GM12878 (cell line): ENCODE measurements around the gene ACTG1. TPM values are rescaled to one million over a fixed set of nuclear protein-coding genes. Genes with fewer than 3 reads are reported as not detected.

Experiments used
- BCL11A ChIP-seq: IDR thresholded peaks from 2 replicates; pipeline ENCODE4 v1.6.1; 2011; ENCODE audit warnings: low read depth, low read length
- EGR1 ChIP-seq, 2 experiments: IDR thresholded peaks; 1 replicate in 1 of 2; 2 replicates in 1 of 2; pipeline ENCODE4 v1.6.1; 2011 to 2012; ENCODE audit warnings: low read depth in 2 of 2, low read length in 2 of 2, borderline replicate concordance in 1 of 2, mild to moderate bottlenecking in 1 of 2, moderate library complexity in 1 of 2
- HDAC2 ChIP-seq: fragments of 200-600 bp; sonication (generic); IDR thresholded peaks from 2 replicates; pipeline ENCODE4 v1.6.1; 2017
- KLF5 ChIP-seq: fragments of 450-650 bp; IDR thresholded peaks from 2 replicates; pipeline ENCODE4 v1.6.1; 2014; ENCODE audit warnings: mild to moderate bottlenecking; ENCODE audit not compliant: partially characterized antibody
- POLR2A ChIP-seq: IDR thresholded peaks from 2 replicates; pipeline ENCODE4 v1.6.1; 2011; ENCODE audit warnings: low read depth, mild to moderate bottlenecking, low read length
- RAD21 ChIP-seq: IDR thresholded peaks from 2 replicates; pipeline ENCODE4 v1.6.1; 2011; ENCODE audit warnings: mild to moderate bottlenecking, low read depth, low read length, moderate library complexity; ENCODE audit not compliant: insufficient read depth
- RB1 ChIP-seq: fragments of 450-650 bp; formaldehyde crosslinking; IDR thresholded peaks from 2 replicates; pipeline ENCODE4 v1.6.1; 2017; ENCODE audit warnings: mild to moderate bottlenecking, borderline replicate concordance
- RCOR1 ChIP-seq: conservative IDR thresholded peaks from 2 replicates; pipeline ENCODE4 v1.6.1; 2012; ENCODE audit warnings: low read depth, low read length, improper control_type of control experiment
- TCF3 ChIP-seq: IDR thresholded peaks from 2 replicates; pipeline ENCODE4 v1.6.1; 2012; ENCODE audit warnings: low read depth, mild to moderate bottlenecking, low read length, borderline replicate concordance; ENCODE audit not compliant: insufficient read depth
- ZBTB33 ChIP-seq: fragments of 450-650 bp; IDR thresholded peaks from 2 replicates; pipeline ENCODE4 v1.6.1; 2017; ENCODE audit warnings: mild to moderate bottlenecking
- ZNF592 ChIP-seq: fragments of 450-650 bp; IDR thresholded peaks from 2 replicates; pipeline ENCODE4 v1.6.1; 2017; ENCODE audit warnings: mild to moderate bottlenecking, moderate library complexity
- ZNF622 ChIP-seq: fragments of 450-650 bp; IDR thresholded peaks from 2 replicates; pipeline ENCODE4 v1.6.1; 2017; ENCODE audit warnings: mild to moderate bottlenecking, inconsistent platforms
- polyA plus RNA-seq, 11 experiments: library from polyadenylated mRNA; depleted of rRNA in 4 of 11; unstranded in 6 of 11; stranded (reverse) in 5 of 11; fragments of >200 nt; fragmentation: Nextera tagmentation in 4 of 11; fragmentation: Illumina TruSeq in 1 of 11; extraction: Ambion mirVana in 4 of 11; extraction: Trizol in 1 of 11; gene quantifications; 1 replicate in 1 of 11; 2 replicates in 10 of 11; pipeline versions ENCODE4 v1.2.1 to v1.2.3, GENCODE V29; 2011 to 2016; ENCODE audit warnings: inconsistent platforms in 2 of 11, missing spikeins in 2 of 11, low read depth in 1 of 11
- total RNA-seq, 4 experiments: library from RNA; depleted of rRNA in 3 of 4; stranded (reverse); fragments of >200 nt in 3 of 4; fragmentation: Illumina TruSeq in 1 of 4; extraction: Trizol in 1 of 4; gene quantifications; 2 replicates each; pipeline versions ENCODE4 v1.2.1 to v1.2.3, GENCODE V29; 2013 to 2021
- TF ChIP-seq, protein P1 (sequence below): IDR thresholded peaks from 2 replicates; pipeline ENCODE4 v1.6.1; 2012; ENCODE audit warnings: low read depth, low read length, improper control_type of control experiment

ACTG1 gene
- total and polyA plus RNA-seq, 10 of the 15 experiments (the other 5 are each of a cell fraction or from before 2014, with no cell fraction given): 810 to 6,105 (median 3,650) TPM

- TF ChIP-seq EGR1 (IDR thresholded peaks at IDR 0.05; ENCODE audit: borderline replicate concordance in 1 of 2, low read depth in 2 of 2, low read length in 2 of 2): no peak
- TF ChIP-seq RCOR1: no peak
- TF ChIP-seq RAD21: no peak
- no peak for TF ChIP-seq RB1
- no peak for TF ChIP-seq ZNF592
- TF ChIP-seq, protein P1, sequence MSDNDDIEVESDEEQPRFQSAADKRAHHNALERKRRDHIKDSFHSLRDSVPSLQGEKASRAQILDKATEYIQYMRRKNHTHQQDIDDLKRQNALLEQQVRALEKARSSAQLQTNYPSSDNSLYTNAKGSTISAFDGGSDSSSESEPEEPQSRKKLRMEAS: no peak
- no peak for TF ChIP-seq ZNF622
- TF ChIP-seq POLR2A: peak; percentile 62
- TF ChIP-seq KLF5: no peak
- no peak for TF ChIP-seq TCF3
- no peak for TF ChIP-seq BCL11A
- no peak for TF ChIP-seq ZBTB33
- no peak for TF ChIP-seq HDAC2
Measured at GRCh38 chr17:81536299-81537290, 24.0 kb upstream of the ACTG1 start (continued).
